Ovary (tissue), 9 donors: ENCODE results near the gene ADAMTSL5. TPM values are rescaled to one million over a fixed set of nuclear protein-coding genes. Genes with fewer than 3 reads are reported as not detected.

Source experiments
- DNase-seq, 5 donors: peaks; one replicate each; pipeline ENCODE4 v3.0.0-alpha.2; 2019 to 2020
- H3K27ac ChIP-seq, 2 donors: fragments of 200-600 bp; one replicate each; pipeline versions ENCODE4 v1.5.1 to v1.8.0; 2019 to 2022
- H3K27me3 ChIP-seq: fragments of 200-600 bp; one replicate; pipeline ENCODE4 v1.8.0; 2022
- H3K36me3 ChIP-seq: fragments of 200-600 bp; sonication (generic); one replicate; pipeline ENCODE4 v1.5.1; 2019
- H3K4me1 ChIP-seq: one replicate; pipeline ENCODE4 v1.8.1; 2013; ENCODE audit warnings: mild to moderate bottlenecking, moderate library complexity; ENCODE audit not compliant: insufficient read depth
- H3K4me3 ChIP-seq: fragments of 200-600 bp; sonication (generic); one replicate; pipeline ENCODE4 v1.5.1; 2017
- H3K9me3 ChIP-seq, 2 donors: fragments of 200-600 bp in 1 of 2; sonication (generic) in 1 of 2; one replicate each; pipeline versions ENCODE4 v1.5.1 to v1.8.1; 2013 to 2019; ENCODE audit warnings: mild to moderate bottlenecking in 1 of 2, moderate library complexity in 1 of 2
- EP300 ChIP-seq: sonication (generic); formaldehyde crosslinking; IDR thresholded peaks from one replicate; pipeline ENCODE4 v1.6.1; 2017; ENCODE audit warnings: antibody characterized with exemption
- POLR2A ChIP-seq: fragments of 450-650 bp; IDR thresholded peaks from one replicate; pipeline ENCODE4 v1.6.1; 2017; ENCODE audit warnings: antibody characterized with exemption, mild to moderate bottlenecking, moderate library complexity
- WGBS, 3 donors: extraction: QIAGEN DNeasy Blood & Tissue Kit in 1 of 3; methylation state at CpG; one replicate each; pipeline versions ENCODE4 v1.1.5 to v1.1.7; 2013 to 2017; 5-methylcytosine and 5-hydroxymethylcytosine counted together
- intact Hi-C, 4 donors: fragments of 100-400 bp; cut with DNase I; formaldehyde crosslinking; loops; one replicate each; pipeline versions ENCODE4 v1.11.0 to v1.15.1; 2022 to 2023
- polyA plus RNA-seq, 2 donors: library from polyadenylated mRNA; stranded (reverse); fragments of 200-250 nt in 1 of 2; fragments of 350-450 nt in 1 of 2; fragmentation: Illumina TruSeq in 1 of 2; extraction: RNeasy Lipid Tissue Mini Kit (QIAGEN cat#74804) in 1 of 2; gene quantifications; one replicate each; pipeline ENCODE4 v1.2.3, GENCODE V29; 2013 to 2014
- total RNA-seq, 7 donors: library from RNA; depleted of rRNA in 2 of 7; stranded (reverse); fragments of >200 nt in 2 of 7; fragmentation: NEBNext Ultra II Directional in 3 of 7; extraction: Animal tissue kit (Norgen Biotek cat#: 25700) in 3 of 7; gene quantifications; one replicate each; pipeline versions ENCODE4 v1.1.0 to v1.2.4, GENCODE V29; 2016 to 2023
- TF ChIP-seq, protein P1 (sequence below), 3 donors: fragments of 450-650 bp in 2 of 3; fragments of 200-600 bp in 1 of 3; IDR thresholded peaks; one replicate each; pipeline versions ENCODE4 v1.5.1 to v1.8.0; 2016 to 2022; ENCODE audit warnings: antibody characterized with exemption in 3 of 3, mild to moderate bottlenecking in 1 of 3
- donor health status: DM: no; HTN: no; CAD: no; lungs with moderate emphysema.
- donor health status: DM: no; HTN: no; CAD: no.
- donor health status: Bipolar disorder and iron deficiency.
- donor health status: DM: yes; HTN: yes; CAD: no.
- donor health status: DM: no; HTN: no; CAD: no.
- donor health status: DM: yes; HTN: yes; CAD: no.

The ADAMTSL5 gene
- total and polyA plus RNA-seq, 9 donors, result 0.19 to 7.5 (median 2.0) TPM; not detected in 1

DNA sequence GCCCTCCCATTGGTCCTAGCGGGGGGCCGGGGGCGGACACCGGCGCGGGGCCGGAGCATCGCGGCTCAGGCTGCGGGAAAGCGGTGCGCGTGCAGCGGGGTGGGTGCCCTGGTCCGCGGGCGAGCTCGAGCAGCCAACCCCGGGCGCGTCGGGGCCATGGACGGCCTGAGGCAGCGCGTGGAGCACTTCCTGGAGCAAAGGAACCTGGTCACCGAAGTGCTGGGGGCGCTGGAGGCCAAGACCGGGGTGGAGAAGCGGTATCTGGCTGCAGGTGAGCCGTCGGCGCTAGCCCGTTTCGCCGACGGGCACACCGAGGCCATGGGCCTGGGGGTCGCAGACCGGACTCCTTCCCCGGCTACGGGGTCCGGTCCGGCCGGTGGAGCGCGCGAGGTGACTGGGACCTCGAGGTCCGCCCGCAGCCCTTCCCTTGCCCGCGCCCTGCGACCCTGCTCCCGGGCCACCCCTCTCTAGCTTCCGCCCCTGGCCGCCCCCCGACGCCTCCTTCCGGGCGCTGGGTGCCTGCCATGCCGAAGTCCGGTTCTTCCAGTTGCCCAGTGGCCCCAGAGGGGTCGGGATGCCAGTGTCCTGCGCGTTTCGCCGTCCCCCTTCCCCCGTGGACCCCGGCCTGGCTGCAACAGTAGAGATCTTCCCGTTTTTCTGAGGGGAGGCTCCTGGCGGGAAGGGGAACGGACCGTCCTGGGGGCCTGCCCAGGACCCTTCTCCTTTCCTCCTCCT is 21.5 kb downstream of the ADAMTSL5 start, which contains the start of gene REEP6:
REEP6 (plus strand) TSS at position 68 of the 735 bp plus-strand sequence; CDS start at position 157, 89 bp downstream.
- DNase-seq, result peak in 3 of 5 donors; percentile 35 to 66 (median 59)
- peak within 1 kb of the TSS; percentile 44 to 63 for H3K27ac ChIP-seq
- intact Hi-C loops, result no loop called here

DNA sequence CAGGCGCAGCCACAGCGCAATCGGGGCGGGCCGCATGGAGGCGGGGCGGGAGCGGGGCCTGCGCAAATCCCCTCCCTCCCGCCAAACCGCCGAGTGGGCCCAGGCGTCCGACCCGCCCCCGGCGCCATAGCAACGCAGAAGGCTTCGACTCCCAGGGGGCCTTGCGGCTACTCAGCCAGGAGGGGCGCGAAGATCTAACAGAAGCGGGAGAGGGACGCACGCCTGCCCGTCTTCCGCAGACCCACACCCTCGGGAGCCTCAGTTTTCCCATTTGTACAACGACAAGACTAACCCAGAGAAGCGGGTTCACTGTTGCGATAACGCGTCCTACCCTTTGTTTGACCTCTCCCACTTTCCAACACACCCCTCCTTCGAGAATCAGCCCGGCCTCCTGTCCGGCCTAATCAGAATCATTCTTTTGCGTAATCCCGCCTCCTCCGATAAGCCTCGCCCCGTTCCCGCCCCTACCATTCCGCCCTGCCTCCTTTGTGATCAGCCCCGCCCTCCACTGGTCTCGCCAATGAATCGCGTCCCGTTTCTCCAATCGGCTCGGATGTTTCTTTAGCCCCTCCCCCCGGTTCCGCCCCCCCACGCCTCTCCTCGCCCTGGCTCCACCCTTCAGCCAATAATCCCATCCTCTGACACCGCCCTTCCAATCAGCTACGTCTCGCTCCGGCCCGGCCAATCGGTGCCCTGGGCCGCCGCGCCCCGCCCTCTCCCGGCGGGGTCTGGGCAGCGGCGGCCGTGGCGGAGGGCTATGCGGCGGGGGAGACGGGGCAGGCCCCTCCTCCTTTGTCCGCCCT is 22.3 kb downstream of the ADAMTSL5 start, which contains the start of gene PCSK4:
PCSK4 (minus strand) TSS at position 40 of the 803 bp plus-strand sequence; CDS start at position 36, 4 bp downstream.
- Histone ChIP-seq H3K9me3 (no peaks in the 10 kb centered on the region), H3K36me3 (no peaks in the 10 kb centered on the region), H3K27ac (peak within 1 kb of the TSS; percentile 44 to 63), H3K4me1 (peaks cover 21% of the 10 kb centered on the region), H3K4me3 (peak within 1 kb of the TSS; percentile 60), H3K27me3 (no peaks in the 10 kb centered on the region)
- TF ChIP-seq POLR2A (no peak), EP300 (no peak)
- TF ChIP-seq, protein P1, sequence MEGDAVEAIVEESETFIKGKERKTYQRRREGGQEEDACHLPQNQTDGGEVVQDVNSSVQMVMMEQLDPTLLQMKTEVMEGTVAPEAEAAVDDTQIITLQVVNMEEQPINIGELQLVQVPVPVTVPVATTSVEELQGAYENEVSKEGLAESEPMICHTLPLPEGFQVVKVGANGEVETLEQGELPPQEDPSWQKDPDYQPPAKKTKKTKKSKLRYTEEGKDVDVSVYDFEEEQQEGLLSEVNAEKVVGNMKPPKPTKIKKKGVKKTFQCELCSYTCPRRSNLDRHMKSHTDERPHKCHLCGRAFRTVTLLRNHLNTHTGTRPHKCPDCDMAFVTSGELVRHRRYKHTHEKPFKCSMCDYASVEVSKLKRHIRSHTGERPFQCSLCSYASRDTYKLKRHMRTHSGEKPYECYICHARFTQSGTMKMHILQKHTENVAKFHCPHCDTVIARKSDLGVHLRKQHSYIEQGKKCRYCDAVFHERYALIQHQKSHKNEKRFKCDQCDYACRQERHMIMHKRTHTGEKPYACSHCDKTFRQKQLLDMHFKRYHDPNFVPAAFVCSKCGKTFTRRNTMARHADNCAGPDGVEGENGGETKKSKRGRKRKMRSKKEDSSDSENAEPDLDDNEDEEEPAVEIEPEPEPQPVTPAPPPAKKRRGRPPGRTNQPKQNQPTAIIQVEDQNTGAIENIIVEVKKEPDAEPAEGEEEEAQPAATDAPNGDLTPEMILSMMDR (IDR thresholded peaks at IDR 0.05), result peak in 1 of 3 donors; percentile 10
- 0 to 1% (median 1%) methylated on average over 66 to 74 of the region's 74 CpGs for WGBS, 3 donors
- intact Hi-C loops, result no loop called here
- DNase-seq, result peak; percentile 99 to 100 (median 99)

More for the DNA sequence above, 21.5 kb downstream of the ADAMTSL5 start, which contains the start of gene REEP6:
- Histone ChIP-seq H3K4me1 (peaks cover 21% of the 10 kb centered on the region), H3K36me3 (no peaks in the 10 kb centered on the region), H3K4me3 (peak within 1 kb of the TSS; percentile 60), H3K9me3 (no peaks in the 10 kb centered on the region), H3K27me3 (no peaks in the 10 kb centered on the region)
- TF ChIP-seq EP300 (no peak), POLR2A (no peak)
- TF ChIP-seq, protein P1 (IDR thresholded peaks at IDR 0.05), result no peak
- 3% methylated on average over 56 to 73 of the region's 73 CpGs for WGBS, 3 donors

DNA sequence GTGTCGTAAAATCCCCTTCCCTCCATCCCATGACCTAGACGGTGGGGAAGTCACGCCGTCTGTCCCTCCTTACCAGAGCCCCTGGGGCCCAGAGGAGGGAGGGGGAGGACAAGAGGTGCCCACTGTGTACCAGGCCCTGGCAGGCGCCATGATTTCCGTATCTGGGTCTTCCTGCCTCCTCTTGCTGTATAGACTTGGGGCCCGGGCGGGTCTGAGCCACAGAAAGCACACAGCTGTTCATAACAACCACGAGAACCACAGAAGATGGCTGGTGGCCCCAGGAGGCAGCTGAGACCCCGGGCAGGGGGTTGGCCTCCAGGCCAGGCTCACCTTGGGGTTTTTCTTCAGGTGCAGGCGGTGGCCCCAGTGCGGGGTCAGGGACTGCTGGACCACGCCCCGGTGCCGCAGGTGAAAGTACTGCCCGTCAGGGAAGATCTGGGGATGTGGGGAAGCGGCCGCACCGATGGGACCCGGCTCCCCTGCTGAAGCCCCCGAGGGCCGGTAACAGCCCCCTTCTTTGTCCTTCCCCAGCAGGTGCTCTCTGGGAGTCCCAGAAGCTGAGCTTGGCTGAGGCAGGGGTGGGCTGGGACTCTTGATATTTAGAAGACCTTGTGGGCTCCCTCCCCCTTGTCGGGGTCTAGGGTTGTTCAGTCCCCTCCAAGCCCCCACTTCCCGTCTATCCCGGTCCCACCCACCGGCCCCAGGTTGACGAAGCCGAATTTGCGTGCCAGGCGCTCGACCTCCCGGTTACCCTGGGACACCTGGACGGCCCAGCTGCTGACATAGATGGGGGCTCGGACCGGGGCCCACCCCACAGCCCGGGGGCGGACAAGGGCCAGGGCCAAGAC is 23.1 kb downstream of the ADAMTSL5 start:
- Histone ChIP-seq H3K4me3 (peak overlapping the region; percentile 60), H3K27me3 (no peaks in the 10 kb centered on the region), H3K27ac (peak overlapping the region; percentile 44 to 63), H3K9me3 (no peaks in the 10 kb centered on the region), H3K36me3 (no peaks in the 10 kb centered on the region), H3K4me1 (peaks cover 21% of the 10 kb centered on the region)
- intact Hi-C loops, result no loop called here
- WGBS, 3 donors, result 21 to 26% (median 25%) methylated on average over 35 to 37 of the region's 37 CpGs
- DNase-seq, result peak in 1 of 5 donors; percentile 47
- no peak for TF ChIP-seq EP300
- TF ChIP-seq, protein P1 (IDR thresholded peaks at IDR 0.05), result no peak
- no peak for TF ChIP-seq POLR2A

DNA sequence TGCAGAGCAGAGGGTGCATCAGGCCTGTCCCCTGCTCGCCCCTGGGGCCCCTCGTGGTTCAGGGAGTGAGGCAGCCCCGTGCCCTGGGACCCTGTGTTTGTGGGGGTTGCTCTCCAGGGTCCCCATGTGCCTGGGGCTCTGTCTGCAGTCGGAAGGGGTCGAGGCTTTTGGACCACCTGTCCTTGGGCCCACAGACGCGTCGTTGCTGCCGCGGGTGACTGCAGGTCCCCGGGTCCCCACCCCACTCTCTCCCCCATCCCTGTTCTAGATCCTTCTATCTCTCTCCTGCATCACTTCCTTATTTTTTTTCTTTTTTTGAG is 24.6 kb downstream of the ADAMTSL5 start:
- intact Hi-C loops, result no loop called here
- peaks cover 19% of the 10 kb centered on the region for H3K4me1 ChIP-seq
- no peaks in the 10 kb centered on the region for H3K9me3 ChIP-seq
- H3K4me3 ChIP-seq, result no peak overlapping the region
- TF ChIP-seq POLR2A, result no peak
- TF ChIP-seq, protein P1 (IDR thresholded peaks at IDR 0.05), result no peak
- no peak for TF ChIP-seq EP300
- no peak overlapping the region for H3K27ac ChIP-seq
- no peaks in the 10 kb centered on the region for H3K27me3 ChIP-seq
- peak in 3 of 5 donors; percentile 15 to 42 (median 29) for DNase-seq
- 89 to 93% (median 89%) methylated on average over 11 of the region's 11 CpGs for WGBS, 3 donors
- no peaks in the 10 kb centered on the region for H3K36me3 ChIP-seq
